HUES6 (cell line): ENCODE data around the gene NDUFA11.

ENCODE experiments used
- H3K27ac ChIP-seq: 2 replicates; pipeline ENCODE4 v1.7.0; 2013; ENCODE audit warnings: low read depth, mild to moderate bottlenecking, low read length, inconsistent platforms
- H3K27me3 ChIP-seq: 2 replicates; pipeline ENCODE4 v1.6.1; 2013; ENCODE audit warnings: low read length; ENCODE audit not compliant: control insufficient read depth, insufficient read depth
- H3K36me3 ChIP-seq: 2 replicates; pipeline ENCODE4 v1.6.1; 2013; ENCODE audit warnings: low read length; ENCODE audit not compliant: control insufficient read depth, insufficient read depth
- H3K4me1 ChIP-seq: 2 replicates; pipeline ENCODE4 v1.6.1; 2013; ENCODE audit warnings: low read length; ENCODE audit not compliant: control insufficient read depth, insufficient read depth
- H3K4me3 ChIP-seq: 2 replicates; pipeline ENCODE4 v1.5.1; 2013; ENCODE audit warnings: low read depth, low read length
- H3K9ac ChIP-seq: one replicate; pipeline ENCODE4 v1.6.1; 2013; ENCODE audit warnings: mild to moderate bottlenecking, low read length
- H3K9me3 ChIP-seq: 2 replicates; pipeline ENCODE4 v1.6.1; 2013; ENCODE audit warnings: low read depth, low read length; ENCODE audit not compliant: control insufficient read depth, insufficient read depth

The NDUFA11 gene

DNA sequence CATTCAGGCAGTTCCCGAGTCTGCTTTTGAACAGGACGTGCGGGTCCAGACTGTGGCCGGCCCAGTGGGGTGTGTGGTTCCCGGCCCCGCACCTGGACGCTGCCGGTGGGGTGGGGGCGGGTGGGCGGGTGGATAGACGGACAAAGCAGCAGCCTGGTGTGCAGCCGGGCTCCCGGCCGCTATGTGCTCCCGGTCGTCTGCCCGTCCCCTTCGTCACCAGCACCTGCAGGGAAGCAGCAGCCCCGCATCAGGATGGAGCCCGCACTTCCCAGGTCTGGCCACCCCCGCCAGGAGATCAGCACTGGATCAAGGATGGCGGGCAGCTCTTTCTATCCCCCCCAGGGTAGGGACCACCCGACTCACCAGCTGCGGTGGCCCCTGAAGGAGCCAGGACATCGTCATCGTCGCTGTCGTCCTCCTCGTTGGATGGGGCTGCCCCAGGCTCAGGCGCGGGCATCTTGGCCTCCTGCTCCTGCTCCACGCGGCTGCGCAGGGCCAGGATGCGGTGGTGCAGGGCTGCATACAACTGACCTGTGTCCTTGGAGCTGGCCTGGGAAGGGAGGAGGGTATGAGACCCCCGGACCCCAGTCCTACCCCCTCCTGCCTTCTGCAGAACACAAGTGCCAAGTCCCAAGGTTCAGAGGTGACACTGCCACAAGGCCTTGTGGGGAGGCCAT is 14.0 kb upstream of the NDUFA11 start:
- Histone ChIP-seq H3K27me3 (no peaks in the 10 kb centered on the region), H3K27ac (no peak overlapping the region), H3K9me3 (no peaks in the 10 kb centered on the region), H3K9ac (no peak overlapping the region), H3K4me1 (no peaks in the 10 kb centered on the region), H3K36me3 (peaks cover 70% of the 10 kb centered on the region), H3K4me3 (no peak overlapping the region)

DNA sequence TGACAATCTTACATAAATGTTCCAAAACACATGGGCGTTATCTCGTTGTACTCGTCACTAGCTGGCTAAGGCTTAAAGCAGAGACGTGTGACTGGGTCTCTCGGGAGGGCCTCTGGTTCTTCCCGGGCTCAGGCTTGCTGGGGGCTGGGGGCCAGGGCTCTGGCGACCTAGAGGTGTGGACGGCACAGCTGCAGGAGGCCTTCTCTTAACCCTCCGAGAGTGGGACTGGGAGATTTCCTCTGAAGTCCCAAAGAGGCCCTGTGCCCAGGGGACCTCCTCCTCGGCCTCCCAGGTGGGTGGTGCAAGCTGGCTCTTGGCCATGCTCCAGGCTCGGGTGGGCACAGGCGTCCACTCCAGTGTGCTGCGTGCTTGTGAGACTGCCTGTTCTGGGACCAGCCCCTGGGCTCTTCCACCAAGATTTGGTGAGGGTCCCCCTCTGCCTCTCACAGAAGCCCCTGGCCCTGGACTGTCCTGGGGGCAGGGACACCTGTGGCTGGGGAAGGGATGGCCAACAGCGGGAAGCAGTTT is 12.7 kb upstream of the NDUFA11 start:
- H3K27me3 ChIP-seq, result no peaks in the 10 kb centered on the region
- peaks cover 57% of the 10 kb centered on the region for H3K36me3 ChIP-seq
- no peaks in the 10 kb centered on the region for H3K4me1 ChIP-seq
- H3K9ac ChIP-seq, result no peak overlapping the region
- no peaks in the 10 kb centered on the region for H3K9me3 ChIP-seq
- H3K4me3 ChIP-seq, result no peak overlapping the region
- H3K27ac ChIP-seq, result no peak overlapping the region

DNA sequence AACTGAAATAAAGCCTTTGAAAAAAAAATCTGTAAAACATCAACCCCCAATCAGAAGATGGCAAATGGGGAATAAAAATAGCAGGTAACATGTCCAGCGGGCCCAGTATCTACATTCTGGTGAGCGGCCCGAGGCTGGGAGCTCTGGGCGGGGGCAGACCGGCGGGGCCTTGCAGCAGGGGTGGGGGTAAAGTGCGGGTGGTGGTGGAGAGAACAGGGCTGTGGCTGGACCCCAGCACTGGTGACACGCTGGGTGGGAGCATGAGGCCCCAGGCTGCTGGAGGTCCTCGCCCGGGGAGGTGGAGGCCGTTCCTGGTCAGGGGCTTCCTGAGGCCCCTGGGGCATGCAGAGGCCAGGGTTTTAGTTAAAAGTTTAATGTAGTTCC is 12.2 kb upstream of the NDUFA11 start:
- Histone ChIP-seq H3K9ac (no peak overlapping the region), H3K36me3 (peaks cover 53% of the 10 kb centered on the region)

DNA sequence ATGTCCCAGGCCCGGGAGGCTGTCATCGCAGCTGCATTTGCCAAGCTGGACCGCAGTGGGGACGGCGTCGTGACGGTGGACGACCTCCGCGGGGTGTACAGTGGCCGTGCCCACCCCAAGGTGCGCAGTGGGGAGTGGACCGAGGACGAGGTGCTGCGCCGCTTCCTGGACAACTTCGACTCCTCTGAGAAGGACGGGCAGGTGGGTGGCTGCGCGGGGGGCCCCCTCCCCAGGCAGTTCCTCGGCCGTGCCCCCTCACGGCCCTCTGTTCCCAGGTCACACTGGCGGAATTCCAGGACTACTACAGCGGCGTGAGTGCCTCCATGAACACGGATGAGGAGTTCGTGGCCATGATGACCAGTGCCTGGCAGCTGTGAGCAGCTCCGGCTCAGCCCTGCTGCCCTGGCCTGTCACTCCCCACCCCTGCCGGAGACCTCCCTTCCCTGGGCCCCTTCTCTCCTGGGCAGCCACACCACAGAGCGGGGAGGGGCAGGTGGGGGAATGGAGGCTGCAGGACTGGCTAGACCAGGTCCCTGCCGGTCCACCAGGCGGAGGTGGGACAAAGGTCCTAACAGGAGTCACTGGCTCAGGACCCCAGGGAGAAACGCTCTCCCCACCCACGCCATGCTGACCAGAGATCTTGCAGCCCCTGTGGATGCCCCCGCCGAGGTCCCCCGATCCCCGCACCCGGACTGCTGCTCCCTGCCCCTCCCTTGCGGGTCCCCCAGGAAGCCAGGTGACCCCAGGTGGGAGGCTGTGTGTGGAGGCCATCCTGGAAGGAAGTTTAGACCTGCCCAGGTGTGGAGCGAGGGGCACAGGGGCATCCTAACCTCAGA is 11.6 kb upstream of the NDUFA11 start:
- Histone ChIP-seq H3K9me3 (no peaks in the 10 kb centered on the region), H3K27ac (no peak overlapping the region), H3K36me3 (peaks cover 51% of the 10 kb centered on the region), H3K4me3 (no peak overlapping the region), H3K27me3 (no peaks in the 10 kb centered on the region), H3K4me1 (no peaks in the 10 kb centered on the region), H3K9ac (no peak overlapping the region)

More for the DNA sequence above, 12.2 kb upstream of the NDUFA11 start:
- H3K9me3 ChIP-seq, result no peaks in the 10 kb centered on the region
- no peaks in the 10 kb centered on the region for H3K27me3 ChIP-seq
- H3K4me3 ChIP-seq, result no peak overlapping the region
- H3K27ac ChIP-seq, result no peak overlapping the region
- H3K4me1 ChIP-seq, result no peaks in the 10 kb centered on the region

DNA sequence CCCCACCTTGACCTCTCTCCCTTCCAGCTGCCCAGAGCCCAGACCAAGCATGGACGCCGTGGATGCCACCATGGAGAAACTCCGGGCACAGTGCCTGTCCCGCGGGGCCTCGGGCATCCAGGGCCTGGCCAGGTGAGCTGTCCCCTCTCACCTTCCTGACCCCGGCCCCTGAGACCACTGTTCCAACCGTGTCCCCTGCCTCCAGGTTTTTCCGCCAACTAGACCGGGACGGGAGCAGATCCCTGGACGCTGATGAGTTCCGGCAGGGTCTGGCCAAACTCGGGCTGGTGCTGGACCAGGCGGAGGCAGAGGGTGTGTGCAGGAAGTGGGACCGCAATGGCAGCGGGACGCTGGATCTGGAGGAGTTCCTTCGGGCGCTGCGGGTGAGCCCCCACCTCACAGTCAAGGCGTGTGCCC is 10.8 kb upstream of the NDUFA11 start:
- Histone ChIP-seq H3K4me1 (no peaks in the 10 kb centered on the region), H3K27ac (no peak overlapping the region), H3K27me3 (no peaks in the 10 kb centered on the region), H3K9ac (no peak overlapping the region), H3K36me3 (peaks cover 43% of the 10 kb centered on the region), H3K9me3 (no peaks in the 10 kb centered on the region), H3K4me3 (no peak overlapping the region)

DNA sequence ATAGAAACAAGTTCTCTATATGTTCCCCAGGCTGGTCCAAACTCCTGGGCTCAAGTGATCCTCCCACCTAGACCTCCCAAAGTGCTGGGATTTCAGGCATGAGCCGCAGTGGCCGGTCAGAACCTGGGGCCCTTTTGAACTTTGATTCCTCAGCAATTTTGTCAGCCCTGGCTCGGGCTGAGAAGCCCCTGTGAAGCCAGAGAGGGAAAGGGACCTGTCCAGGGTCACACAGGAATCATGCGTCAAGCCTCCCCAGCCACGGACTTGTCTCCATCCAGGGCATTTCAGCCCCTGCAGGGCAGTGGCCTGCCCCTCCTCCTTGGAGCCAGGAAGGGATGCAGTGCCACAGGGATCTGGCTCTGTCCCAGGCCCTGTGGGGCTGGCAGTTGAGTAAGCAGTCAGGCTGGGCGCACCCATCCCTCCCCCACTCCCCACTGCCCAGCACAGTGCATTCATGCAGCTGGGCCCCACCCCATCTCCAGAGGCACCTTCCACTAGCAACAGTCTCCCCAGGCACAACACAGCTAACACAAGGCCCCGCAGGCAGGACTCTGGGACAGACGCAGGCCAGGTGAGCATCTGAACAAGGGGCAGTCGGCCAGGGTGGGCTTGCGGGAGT is 10.3 kb upstream of the NDUFA11 start, which contains the start of gene CAPS:
CAPS (plus strand) TSS at position 516 of the 619 bp plus-strand sequence. CDS start 153 bp downstream, outside the sequence.
- no peaks in the 10 kb centered on the region for H3K4me1 ChIP-seq
- H3K4me3 ChIP-seq, result no peak within 1 kb of the TSS
- no peaks in the 10 kb centered on the region for H3K27me3 ChIP-seq
- H3K9ac ChIP-seq, result no peak within 1 kb of the TSS
- peaks cover 38% of the 10 kb centered on the region for H3K36me3 ChIP-seq
- H3K27ac ChIP-seq, result no peak within 1 kb of the TSS
- no peaks in the 10 kb centered on the region for H3K9me3 ChIP-seq

DNA sequence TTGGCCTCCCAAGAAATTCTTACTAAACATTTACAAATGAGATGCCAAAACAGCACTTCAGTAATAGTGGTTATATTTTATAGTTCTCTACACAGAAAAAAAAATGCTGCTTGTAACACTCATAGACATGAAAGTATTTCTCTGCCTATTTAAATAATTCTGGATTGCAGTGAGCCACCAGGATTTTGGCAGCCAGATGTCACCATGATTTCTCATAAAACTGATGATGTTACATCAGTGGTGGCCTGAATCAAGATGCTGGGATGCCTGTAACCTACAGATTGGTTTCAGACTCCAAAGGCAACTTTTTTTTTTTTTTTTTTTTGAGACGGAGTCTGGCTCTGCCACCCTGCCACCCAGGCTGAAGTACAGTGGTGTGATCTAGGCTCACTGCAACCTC is 7.8 kb upstream of the NDUFA11 start:
- Histone ChIP-seq H3K4me3 (no peak overlapping the region), H3K9me3 (no peaks in the 10 kb centered on the region), H3K4me1 (no peaks in the 10 kb centered on the region), H3K9ac (no peak overlapping the region), H3K36me3 (peaks cover 14% of the 10 kb centered on the region), H3K27ac (no peak overlapping the region), H3K27me3 (no peaks in the 10 kb centered on the region)

DNA sequence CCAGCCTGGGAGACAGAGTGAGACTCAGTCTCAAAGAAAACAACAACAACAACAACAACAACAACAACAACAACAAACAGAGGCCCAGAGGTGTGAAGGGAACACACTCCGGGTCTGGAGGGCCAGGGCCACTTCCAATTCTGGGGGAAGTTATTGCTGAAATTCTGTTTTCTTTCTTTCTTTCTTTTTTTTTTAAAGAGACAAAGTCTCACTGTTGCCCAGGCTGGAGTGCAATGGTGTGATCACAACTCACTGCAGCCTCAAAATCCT is 7.0 kb upstream of the NDUFA11 start:
- no peak overlapping the region for H3K27ac ChIP-seq
- no peaks in the 10 kb centered on the region for H3K4me1 ChIP-seq
- no peaks in the 10 kb centered on the region for H3K9me3 ChIP-seq
- no peak overlapping the region for H3K9ac ChIP-seq
- H3K4me3 ChIP-seq, result no peak overlapping the region
- no peaks in the 10 kb centered on the region for H3K27me3 ChIP-seq
- H3K36me3 ChIP-seq, result peaks cover 8% of the 10 kb centered on the region

DNA sequence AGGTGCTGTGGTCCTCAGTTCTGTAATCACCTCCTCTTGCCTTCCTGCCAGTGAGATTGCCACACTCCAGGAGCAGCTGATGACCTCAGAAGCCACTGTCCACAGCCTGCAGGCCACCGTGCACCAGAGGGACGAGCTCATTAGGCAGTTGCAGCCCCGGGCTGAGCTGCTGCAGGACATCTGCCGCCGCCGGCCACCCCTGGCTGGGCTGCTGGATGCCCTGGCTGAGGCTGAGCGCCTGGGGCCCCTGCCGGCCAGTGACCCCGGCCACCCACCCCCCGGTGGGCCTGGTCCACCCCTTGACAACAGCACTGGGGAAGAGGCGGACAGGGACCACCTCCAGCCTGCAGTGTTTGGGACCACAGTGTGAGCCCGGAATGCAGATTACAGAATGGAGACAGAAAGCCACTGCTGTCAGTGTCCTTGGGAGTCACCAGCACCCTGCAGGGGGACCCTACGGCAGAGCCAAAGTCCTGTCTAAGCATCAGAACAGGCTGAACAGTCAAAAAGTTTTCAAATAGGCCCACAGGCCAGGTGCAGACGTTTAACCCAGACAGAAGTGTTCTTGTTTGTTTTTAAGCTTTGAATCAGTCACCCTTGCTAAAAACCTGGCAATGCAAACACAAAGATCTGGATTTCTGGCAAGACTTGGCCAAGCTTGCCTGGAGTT is 5.3 kb upstream of the NDUFA11 start:
- Histone ChIP-seq H3K27me3 (no peaks in the 10 kb centered on the region), H3K9ac (no peak overlapping the region), H3K4me1 (no peaks in the 10 kb centered on the region), H3K27ac (no peak overlapping the region), H3K4me3 (no peak overlapping the region), H3K9me3 (no peaks in the 10 kb centered on the region), H3K36me3 (no peaks in the 10 kb centered on the region)

DNA sequence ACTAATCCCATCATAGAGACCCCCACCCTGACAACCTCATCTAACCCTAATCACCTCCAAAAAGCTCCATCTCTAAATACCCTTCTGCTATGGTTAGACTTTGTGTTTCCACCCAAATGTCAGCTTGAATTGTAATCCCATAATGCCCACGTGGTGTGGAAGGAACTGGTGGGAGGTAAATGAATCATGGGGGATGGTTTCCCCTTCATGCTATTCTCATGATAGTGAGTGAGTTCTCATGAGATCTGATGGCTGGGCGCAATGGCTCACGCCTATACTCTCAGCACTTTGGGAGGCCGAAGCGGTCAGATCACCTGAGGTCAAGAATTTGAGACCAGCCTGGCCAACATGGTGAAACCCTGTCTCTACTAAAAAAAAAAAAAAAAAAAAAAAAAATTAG is 3.7 kb upstream of the NDUFA11 start:
- Histone ChIP-seq H3K9me3 (no peaks in the 10 kb centered on the region), H3K27ac (no peak overlapping the region), H3K4me3 (no peak overlapping the region), H3K27me3 (no peaks in the 10 kb centered on the region), H3K9ac (no peak overlapping the region), H3K4me1 (no peaks in the 10 kb centered on the region), H3K36me3 (no peaks in the 10 kb centered on the region)
